HG02970 (cell line): ENCODE results near the gene NSG2.
"Not testable (repeated sequence)": the region's sequence is repeated elsewhere in the genome, so short reads cannot be mapped to it uniquely, and the experiment has no call there.

Experiments used
- ATAC-seq: cut with Tn5 transposase; IDR thresholded peaks from one replicate; pipeline ENCODE4 v1.9.1; 2021; ENCODE audit warnings: mild to moderate bottlenecking, moderate library complexity, moderate number of reproducible peaks; ENCODE audit not compliant: unreplicated experiment, low FRiP score

The NSG2 gene

GRCh38 chr5:174045470-174046025 is at the start of gene NSG2:
NSG2 (plus strand) TSS chr5:174045706; CDS start chr5:174046756, 1,050 bp downstream.
- ATAC-seq, result no peak

DNA sequence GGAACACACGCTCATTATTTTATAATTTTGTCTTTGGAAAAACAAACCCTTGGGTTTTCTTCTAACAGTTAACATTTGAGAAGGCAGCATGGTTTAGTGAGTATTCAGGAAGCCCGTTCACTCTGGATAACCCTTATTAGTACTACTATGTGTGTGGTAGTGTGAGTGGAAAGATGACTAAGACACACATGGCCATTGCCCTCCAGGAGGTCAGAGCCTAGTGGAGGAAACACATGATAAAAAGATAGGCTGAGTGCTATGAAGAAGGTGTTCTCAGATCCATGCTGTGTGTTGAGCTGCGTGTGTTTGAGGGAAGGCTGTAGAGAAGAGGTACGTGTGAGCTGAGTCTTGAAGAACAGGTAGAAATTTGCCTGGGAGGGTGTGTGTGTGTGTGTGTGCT is 48.2 kb upstream of the NSG2 start:
- no peak for ATAC-seq

DNA sequence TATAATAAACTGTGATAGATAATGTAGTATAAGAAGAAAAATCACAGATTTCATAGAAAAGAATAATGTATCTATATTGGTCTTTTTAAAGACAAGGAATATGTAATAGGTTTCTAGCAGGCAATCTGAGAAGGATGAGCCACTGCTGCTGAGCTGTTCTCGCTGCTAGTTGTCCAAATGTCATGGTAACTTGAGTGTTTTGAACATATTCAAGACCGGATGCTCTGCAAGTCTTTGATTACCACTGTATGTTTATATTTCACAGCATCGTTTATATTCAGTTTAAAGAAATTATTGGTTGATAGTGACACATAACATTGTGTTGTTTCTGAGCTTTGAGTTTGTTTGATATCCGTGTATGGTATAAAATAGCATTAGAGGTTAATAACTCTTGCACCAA is 47.0 kb upstream of the NSG2 start:
- ATAC-seq, result no peak

DNA sequence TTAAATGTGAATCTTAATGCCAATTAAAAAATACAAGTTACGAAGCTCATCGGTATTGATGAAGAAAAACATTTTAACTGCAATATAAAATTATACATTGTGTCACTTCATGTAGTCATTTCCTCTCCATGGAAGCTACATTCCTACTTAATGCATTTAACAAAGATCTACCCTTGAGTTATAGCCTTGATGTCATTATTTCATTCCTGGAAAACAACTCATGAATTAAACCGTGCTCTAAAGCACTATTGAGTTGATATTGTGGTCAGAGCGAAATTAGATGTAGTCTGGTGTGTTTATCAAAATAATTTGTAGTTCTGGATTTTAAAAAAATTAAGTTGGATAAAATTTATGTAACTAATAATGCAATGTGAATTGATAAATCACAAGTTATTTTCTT is 45.4 kb upstream of the NSG2 start:
- ATAC-seq, result no peak

GRCh38 chr5:174003795-174004194 is 41.7 kb upstream of the NSG2 start:
- no peak for ATAC-seq

DNA sequence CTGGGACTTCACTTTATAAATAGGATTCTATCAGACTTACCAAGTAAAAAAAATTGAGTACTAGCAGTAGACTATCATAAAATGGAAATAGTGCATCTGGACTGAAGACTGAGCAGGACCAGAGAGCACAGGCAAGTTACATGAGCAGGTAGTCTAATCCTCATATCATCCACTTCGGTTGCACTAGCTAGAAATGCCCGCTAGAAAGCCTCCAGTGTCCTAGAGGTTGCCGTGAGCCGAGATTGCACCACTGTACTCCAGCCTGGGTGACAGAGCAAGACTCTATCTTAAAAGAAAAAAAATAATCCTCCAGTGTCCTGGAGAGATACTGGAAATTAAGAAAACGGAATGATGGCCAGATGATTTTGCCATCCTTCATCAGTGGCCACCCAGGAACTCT is 36.6 kb upstream of the NSG2 start:
- no peak for ATAC-seq

DNA sequence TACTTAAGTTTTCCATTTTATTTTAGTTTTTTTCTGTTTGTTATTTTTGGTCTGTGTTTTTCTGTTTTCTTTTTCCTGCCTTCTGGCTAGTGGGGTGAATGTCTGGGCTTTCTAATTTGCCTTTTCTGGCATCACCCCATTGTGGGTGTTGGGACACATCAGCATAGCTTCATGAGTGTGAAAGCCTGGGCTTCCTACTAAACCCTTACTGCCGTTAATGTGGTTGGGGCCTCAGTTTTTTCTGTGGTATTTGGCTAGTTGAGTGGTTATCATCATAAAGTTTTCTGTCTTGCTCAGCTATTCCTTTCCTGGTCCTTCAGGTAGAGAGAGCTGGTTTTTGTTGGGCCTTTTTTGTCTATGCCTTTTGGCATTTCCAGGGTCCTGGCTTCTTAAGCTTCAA is 35.1 kb upstream of the NSG2 start:
- ATAC-seq, result no peak

DNA sequence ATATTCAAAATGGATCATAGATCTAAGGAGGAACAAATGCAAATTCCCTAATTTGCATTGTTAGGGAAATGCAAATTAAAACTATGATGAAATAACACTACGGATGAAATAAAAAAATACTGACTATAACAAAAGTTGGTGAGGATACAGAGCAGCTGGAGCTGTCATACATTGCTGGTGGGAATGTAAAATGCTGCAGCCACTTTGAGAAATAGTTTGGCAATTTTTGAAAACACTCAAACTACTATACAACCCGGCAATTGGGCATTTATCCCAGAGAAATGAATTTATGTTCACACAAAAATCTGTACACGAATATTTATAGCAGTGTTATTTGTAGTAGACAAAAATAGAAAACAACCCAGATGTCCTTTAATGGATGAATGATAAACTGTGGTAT is 34.1 kb upstream of the NSG2 start:
- ATAC-seq, result no peak

- not testable (repeated sequence) for ATAC-seq
Measured at GRCh38 chr5:174020069-174020927, 25.2 kb upstream of the NSG2 start.

GRCh38 chr5:174020928-174021304 is 24.6 kb upstream of the NSG2 start:
- no peak for ATAC-seq

DNA sequence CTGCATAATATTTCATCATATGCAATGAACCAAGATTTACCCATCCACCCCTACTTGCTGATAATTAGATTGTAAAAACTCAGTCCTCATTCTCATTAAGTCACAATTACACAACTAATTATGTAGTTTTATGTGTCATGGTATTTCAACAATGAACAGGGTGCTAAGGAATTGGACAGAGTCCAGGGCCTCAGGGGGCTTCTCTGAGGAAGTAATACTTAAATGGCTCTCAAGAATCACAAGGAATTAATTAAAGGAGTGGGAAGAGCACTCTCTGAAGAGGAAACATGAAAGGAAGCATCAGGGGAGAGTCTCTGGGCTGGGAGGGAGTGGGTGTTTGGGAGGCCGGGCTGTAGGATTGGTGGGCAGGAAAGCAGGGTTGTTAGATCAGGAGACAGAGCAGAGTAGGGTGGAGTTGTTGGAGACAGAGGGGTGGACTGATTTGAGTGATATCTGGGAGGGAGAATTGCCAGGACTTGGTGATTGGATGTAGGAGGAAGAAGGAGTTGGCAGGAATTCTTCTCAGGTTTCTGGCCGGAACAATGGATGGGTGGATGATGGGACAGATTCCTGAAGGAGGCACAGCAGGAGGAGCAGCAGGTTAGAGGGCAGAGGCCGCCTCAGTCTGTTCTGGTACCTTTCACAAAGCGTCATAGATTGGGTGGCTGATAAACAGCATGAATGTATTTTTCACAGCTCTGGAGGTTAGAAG is 23.0 kb upstream of the NSG2 start:
- no peak for ATAC-seq

DNA sequence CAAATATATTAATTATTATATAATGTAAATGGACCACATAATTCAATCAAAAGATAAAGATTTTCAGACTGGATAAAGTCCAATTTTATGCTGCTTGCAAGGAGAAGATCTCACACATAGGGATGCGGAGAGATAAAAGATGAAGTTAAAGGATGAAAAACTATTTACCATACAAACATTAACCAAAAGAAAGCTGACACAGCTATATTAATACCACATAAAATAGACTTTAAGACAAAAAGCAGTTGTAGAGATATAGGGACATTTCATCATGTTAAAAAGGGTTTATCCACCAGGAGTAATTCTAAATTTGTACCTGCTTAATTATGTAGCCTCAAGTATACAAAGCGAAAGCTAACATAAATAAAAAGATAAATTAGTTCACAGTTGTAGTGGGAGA is 15.2 kb upstream of the NSG2 start:
- no peak for ATAC-seq

- ATAC-seq, result no peak
Measured at GRCh38 chr5:174044466-174045254, 846 bp upstream of the NSG2 start.

- no peak for ATAC-seq
Measured at GRCh38 chr5:174046558-174046957, 1.1 kb downstream of the NSG2 start.

- no peak for ATAC-seq
Measured at GRCh38 chr5:174047472-174048099, 2.1 kb downstream of the NSG2 start.

DNA sequence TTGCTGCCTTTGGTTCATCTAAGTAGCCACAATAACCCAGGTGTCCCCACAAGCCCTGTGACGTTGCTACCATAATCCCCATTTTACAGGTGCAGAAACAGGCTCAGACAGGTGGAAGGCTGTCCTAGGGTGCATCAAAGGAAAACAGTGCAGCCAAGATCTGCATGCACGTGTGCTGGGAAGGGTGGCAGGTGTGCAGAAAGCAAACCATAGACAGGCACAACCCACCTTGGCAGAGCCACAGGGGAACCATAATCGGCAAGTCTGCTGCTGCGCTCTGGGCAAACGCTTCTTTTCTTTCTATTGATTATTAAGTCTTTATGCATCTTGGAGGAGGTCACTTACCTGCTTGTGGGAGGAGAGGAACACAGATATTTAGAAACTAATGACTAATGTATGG is 7.1 kb downstream of the NSG2 start:
- ATAC-seq, result no peak

- ATAC-seq, result no peak
Measured at GRCh38 chr5:174053905-174054304, 8.4 kb downstream of the NSG2 start.

DNA sequence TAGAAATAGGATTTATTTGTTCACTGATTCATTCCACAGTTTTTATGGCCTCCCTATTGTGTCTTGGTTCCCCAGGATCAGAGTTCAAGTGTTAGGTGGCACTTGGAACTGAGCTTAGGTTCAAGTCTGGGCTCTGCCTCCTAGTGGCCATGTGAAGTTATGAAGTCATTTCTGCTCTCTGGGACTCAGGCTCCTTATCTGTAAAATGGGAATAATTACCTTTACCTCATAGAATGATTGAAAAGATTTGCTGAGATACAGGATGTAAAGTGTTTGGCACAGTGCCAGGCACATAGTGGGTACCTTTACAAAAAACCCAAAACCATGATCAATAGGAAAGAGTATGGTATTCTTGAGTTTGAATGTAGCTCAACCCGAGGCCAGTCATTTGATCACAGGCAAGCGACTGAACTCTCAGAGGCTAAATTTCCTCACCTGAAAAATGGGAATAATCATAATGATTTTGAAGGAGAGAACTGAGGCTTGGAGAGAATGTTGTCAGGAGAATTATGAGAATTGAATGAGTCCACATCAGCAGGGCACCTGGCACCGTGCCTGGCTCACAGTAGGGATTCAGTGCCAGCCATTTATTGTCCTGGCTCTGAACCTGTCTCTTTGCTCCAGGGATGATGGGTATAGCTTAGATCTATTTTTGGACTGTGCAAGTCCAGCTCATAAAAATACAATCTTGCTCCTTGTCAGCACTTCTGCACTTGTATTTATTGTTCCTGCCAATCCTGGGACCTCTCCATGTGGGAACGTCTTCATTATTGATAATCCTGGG is 10.8 kb downstream of the NSG2 start:
- no peak for ATAC-seq

- ATAC-seq, result no peak
Measured at GRCh38 chr5:174057206-174057605, 11.7 kb downstream of the NSG2 start.
